A673 (cell line): ENCODE data around the gene TOMM70. TPM values are rescaled to one million over a fixed set of nuclear protein-coding genes. Genes with fewer than 3 reads are reported as not detected.

Experiments
- BruUV-seq: library from RNA; stranded (reverse); fragments of 400-500 nt; replicated peaks from 2 replicates; lab custom pipeline; 2021; lab: Mats Ljungman, UMichigan
- CTCF ChIA-PET: fragments of 300-600 bp; sonication (Branson Sonifier 250); formaldehyde crosslinking; loops from one replicate; lab custom pipeline; 2022; ENCODE audit warnings: antibody characterized with exemption; lab: Charles Lee
- POLR2A ChIA-PET: fragments of 300-600 bp; sonication (Branson Sonifier 250); formaldehyde crosslinking; loops from one replicate; lab custom pipeline; 2022; ENCODE audit warnings: antibody characterized with exemption; ENCODE audit not compliant: low non-redundant PET; lab: Charles Lee
- DNase-seq: peaks from one replicate; pipeline ENCODE4 v3.0.0-alpha.2; 2015; ENCODE audit warnings: low spot score
- H3K27ac ChIP-seq: fragments of 200-600 bp; sonication (generic); 2 replicates; pipeline ENCODE4 v1.5.1; 2016; ENCODE audit warnings: mixed run types, low read depth, mild to moderate bottlenecking, mixed read lengths, antibody characterized with exemption, low read length; ENCODE audit not compliant: poor library complexity, severe bottlenecking
- H3K27me3 ChIP-seq: fragments of 200-600 bp; sonication (generic); replicated peaks from 2 replicates; pipeline ENCODE4 v1.6.1; 2017; ENCODE audit warnings: mixed run types, low read depth, mild to moderate bottlenecking, mixed read lengths, antibody characterized with exemption, low read length; ENCODE audit not compliant: insufficient read depth, poor library complexity
- H3K36me3 ChIP-seq: fragments of 200-600 bp; sonication (generic); 2 replicates; pipeline ENCODE4 v1.6.1; 2016; ENCODE audit warnings: mixed run types, mild to moderate bottlenecking, mixed read lengths, antibody characterized with exemption, low read length; ENCODE audit not compliant: insufficient read depth, poor library complexity, severe bottlenecking
- H3K4me1 ChIP-seq: fragments of 200-600 bp; sonication (generic); 2 replicates; pipeline ENCODE4 v1.6.1; 2017; ENCODE audit warnings: mixed run types, mild to moderate bottlenecking, mixed read lengths, antibody characterized with exemption, low read length; ENCODE audit not compliant: insufficient read depth, poor library complexity, severe bottlenecking
- H3K4me3 ChIP-seq: fragments of 200-600 bp; sonication (generic); 2 replicates; pipeline ENCODE4 v1.5.1; 2016; ENCODE audit warnings: low read depth, mixed run types, mild to moderate bottlenecking, mixed read lengths, low read length; ENCODE audit not compliant: poor library complexity, severe bottlenecking
- H3K9me3 ChIP-seq: fragments of 200-600 bp; sonication (generic); 2 replicates; pipeline ENCODE4 v1.6.1; 2016; ENCODE audit warnings: mixed run types, low read depth, mild to moderate bottlenecking, mixed read lengths, antibody characterized with exemption, low read length; ENCODE audit not compliant: poor library complexity, severe bottlenecking
- CTCF ChIP-seq: fragments of 300-800, 200-600 bp; sonication (generic); conservative IDR thresholded peaks from 2 replicates; pipeline ENCODE4 v1.5.1; 2017; ENCODE audit warnings: low read depth, mild to moderate bottlenecking, antibody characterized with exemption, low read length, moderate library complexity, mixed read lengths
- EZH2 ChIP-seq: fragments of 200-600 bp; sonication (generic); IDR thresholded peaks from 2 replicates; pipeline ENCODE4 v1.6.1; 2017; ENCODE audit warnings: borderline replicate concordance, low read depth, mild to moderate bottlenecking, mixed read lengths, antibody characterized with exemption, low read length; ENCODE audit not compliant: poor library complexity, severe bottlenecking
- intact Hi-C: fragments of 100-400 bp; cut with micrococcal nuclease; formaldehyde crosslinking; loops from one replicate; pipeline ENCODE4 v1.10.0; 2022; ENCODE audit not compliant: unreplicated experiment
- total RNA-seq: library from RNA; stranded (reverse); gene quantifications from 2 replicates; pipeline ENCODE4 v1.2.3, GENCODE V29; 2021

The TOMM70 gene
- total RNA-seq, 1 experiment from 2014 or later = 54.4 TPM

DNA sequence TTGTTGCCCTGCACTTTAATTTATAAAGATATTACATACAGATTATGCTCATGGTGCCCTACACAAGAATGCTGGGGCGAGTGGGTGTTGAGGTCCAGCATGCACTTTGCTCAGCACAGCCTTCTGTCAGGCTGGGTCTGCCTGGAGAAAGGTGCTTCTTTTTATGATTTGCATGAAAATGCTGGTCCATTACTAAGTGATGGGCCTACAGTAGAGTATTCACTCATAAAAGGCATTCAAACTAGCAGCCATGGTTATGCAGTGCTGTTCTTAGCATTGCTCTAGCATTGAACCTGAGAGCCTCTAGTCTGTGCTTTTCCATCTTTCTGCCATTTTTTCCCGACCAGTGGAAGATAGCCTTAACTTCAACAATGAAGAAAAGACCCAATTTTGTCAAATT, 12.7 kb upstream of the TOMM70 start:
- POLR2A ChIA-PET = no interaction called here
- CTCF ChIA-PET = no interaction called here
- intact Hi-C loops = no loop called here

DNA sequence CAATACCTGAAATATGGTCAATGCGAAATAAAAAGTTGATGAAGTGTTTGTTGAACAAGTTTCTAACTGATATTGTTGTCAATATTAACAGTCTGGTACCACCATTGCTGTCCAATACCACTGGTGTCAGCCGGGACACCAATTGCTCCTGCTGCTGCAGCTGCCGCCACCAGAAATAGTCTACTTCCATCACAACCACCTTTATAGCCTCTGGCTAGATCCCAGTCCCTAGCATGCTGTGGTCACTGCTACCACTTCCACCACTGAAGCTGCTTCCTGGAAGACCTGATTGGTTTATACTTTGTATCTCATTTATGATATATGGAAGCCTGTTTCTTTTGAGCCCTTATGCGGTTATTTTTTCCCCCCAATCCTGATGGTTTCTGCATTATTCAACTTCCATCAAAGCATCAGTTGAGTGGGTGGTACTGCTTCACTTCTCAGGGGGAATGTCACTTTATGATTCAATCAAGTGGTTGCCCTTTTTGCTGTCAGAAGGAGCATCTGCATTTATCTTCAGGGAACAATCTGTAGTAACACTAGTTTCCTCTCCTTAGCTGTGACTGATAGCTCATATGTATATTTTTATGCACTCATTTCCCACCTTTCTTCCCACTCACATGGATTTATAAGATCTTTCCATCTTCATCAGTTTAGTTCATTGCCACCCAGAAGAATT, 12.2 kb upstream of the TOMM70 start:
- no TSS peak for BruUV-seq
- POLR2A ChIA-PET = no interaction called here
- no peak overlapping the region for H3K4me3 ChIP-seq
- no peaks in the 10 kb centered on the region for H3K9me3 ChIP-seq
- no peak for TF ChIP-seq EZH2
- TF ChIP-seq CTCF = no peak
- no peaks in the 10 kb centered on the region for H3K27me3 ChIP-seq
- DNase-seq = no peak
- no peaks in the 10 kb centered on the region for H3K4me1 ChIP-seq
- no peaks in the 10 kb centered on the region for H3K36me3 ChIP-seq
- intact Hi-C loops = no loop called here
- no peak overlapping the region for H3K27ac ChIP-seq
- CTCF ChIA-PET = no interaction called here

More for the DNA sequence above, 12.7 kb upstream of the TOMM70 start:
- Histone ChIP-seq H3K4me3 (no peak overlapping the region), H3K27me3 (no peaks in the 10 kb centered on the region), H3K27ac (no peak overlapping the region), H3K4me1 (no peaks in the 10 kb centered on the region), H3K36me3 (no peaks in the 10 kb centered on the region), H3K9me3 (no peaks in the 10 kb centered on the region)
- TF ChIP-seq CTCF (no peak), EZH2 (no peak)
- BruUV-seq = no TSS peak
- DNase-seq = no peak

- ChIA-PET CTCF (no interaction called here), POLR2A (no interaction called here)
- Histone ChIP-seq H3K27ac (no peak overlapping the region), H3K4me3 (no peak overlapping the region), H3K36me3 (no peaks in the 10 kb centered on the region), H3K4me1 (no peaks in the 10 kb centered on the region), H3K27me3 (no peaks in the 10 kb centered on the region), H3K9me3 (no peaks in the 10 kb centered on the region)
- intact Hi-C loops = no loop called here
- no peak for TF ChIP-seq EZH2
- BruUV-seq = no TSS peak
- DNase-seq = no peak
Measured at GRCh38 chr3:100411091-100411982, 10.4 kb upstream of the TOMM70 start.
